ENCODE data around the gene RFFL. TPM values are rescaled to one million over a fixed set of nuclear protein-coding genes. Genes with fewer than 3 reads are reported as not detected.

RFFL gene
- total RNA-seq, 1 experiment from 2014 or later: 29.2 TPM

DNA sequence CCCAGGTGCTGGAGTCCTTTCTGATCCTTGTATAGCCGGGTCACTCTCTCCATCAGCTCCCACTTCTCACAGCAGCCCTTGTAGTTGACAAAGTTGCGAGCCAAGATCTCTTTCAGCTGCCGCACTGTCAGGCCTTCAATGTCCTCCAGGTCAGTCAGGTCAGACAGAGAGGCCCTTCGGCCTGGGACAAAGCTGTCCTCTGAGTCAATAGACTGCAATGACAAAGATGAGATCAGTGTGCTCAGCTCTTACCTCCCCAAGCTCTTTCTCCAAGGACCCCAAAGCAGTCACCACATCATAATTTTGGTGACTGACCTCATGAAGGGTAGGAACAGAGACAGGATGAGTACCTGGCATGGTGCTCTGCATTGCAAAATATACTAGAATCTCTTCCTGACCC, 47.1 kb downstream of the RFFL start:
- H3K4me3 Mint-ChIP-seq (ENCODE audit: low read depth, unreplicated experiment): no peak overlapping the region
- no TSS peak for BruUV-seq (replicated peaks)
- TF ChIP-seq, protein P1, sequence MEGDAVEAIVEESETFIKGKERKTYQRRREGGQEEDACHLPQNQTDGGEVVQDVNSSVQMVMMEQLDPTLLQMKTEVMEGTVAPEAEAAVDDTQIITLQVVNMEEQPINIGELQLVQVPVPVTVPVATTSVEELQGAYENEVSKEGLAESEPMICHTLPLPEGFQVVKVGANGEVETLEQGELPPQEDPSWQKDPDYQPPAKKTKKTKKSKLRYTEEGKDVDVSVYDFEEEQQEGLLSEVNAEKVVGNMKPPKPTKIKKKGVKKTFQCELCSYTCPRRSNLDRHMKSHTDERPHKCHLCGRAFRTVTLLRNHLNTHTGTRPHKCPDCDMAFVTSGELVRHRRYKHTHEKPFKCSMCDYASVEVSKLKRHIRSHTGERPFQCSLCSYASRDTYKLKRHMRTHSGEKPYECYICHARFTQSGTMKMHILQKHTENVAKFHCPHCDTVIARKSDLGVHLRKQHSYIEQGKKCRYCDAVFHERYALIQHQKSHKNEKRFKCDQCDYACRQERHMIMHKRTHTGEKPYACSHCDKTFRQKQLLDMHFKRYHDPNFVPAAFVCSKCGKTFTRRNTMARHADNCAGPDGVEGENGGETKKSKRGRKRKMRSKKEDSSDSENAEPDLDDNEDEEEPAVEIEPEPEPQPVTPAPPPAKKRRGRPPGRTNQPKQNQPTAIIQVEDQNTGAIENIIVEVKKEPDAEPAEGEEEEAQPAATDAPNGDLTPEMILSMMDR (IDR thresholded peaks at IDR 0.05; ENCODE audit: unreplicated experiment): no peak
- intact Hi-C loops (cut with micrococcal nuclease; ENCODE audit: unreplicated experiment): loop anchor here (5.0 kb wide), 1 partner anchor 71 kb away; no protein-coding TSS in a partner anchor
- H3K9me3 Mint-ChIP-seq (ENCODE audit: low read depth, unreplicated experiment): no peaks in the 10 kb centered on the region
- DNase-seq: no peak
- no peaks in the 10 kb centered on the region for H3K27me3 Mint-ChIP-seq (ENCODE audit: unreplicated experiment)
- peaks cover 21% of the 10 kb centered on the region for H3K4me1 Mint-ChIP-seq (ENCODE audit: low read depth, unreplicated experiment)
- no peak overlapping the region for H3K27ac Mint-ChIP-seq (ENCODE audit: unreplicated experiment)
- peaks cover 29% of the 10 kb centered on the region for H3K36me3 Mint-ChIP-seq (ENCODE audit: insufficient read depth, unreplicated experiment)
- CTCF ChIA-PET: no interaction called here

DNA sequence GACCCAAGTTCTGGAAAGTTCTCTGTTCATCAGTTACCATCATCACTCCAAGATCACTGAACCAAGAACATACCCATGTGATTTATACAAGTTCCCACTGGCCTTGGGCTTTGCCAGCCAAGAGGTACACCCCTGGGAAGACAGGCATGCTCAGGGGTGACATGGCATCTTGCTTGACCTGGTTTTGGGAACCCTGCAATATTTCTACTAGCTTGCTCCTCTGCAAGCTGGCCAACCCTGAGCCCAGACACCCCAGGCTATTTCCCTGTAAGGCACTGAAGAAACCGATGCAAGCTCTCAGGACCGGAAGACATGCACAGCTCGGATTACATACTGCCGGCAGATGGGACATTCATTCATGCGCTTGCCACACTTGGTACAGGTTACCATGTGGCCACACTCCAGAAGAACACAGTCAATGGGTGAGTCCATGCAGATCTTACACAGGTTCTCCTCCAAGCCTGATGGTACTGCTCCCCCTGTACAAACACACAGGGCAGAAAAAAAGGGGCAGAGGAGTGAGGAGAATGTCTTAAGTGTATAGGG, 51.8 kb downstream of the RFFL start:
- TF ChIP-seq, protein P1 (IDR thresholded peaks at IDR 0.05; ENCODE audit: unreplicated experiment): no peak
- no peaks in the 10 kb centered on the region for H3K27me3 Mint-ChIP-seq (ENCODE audit: unreplicated experiment)
- H3K27ac Mint-ChIP-seq (ENCODE audit: unreplicated experiment): no peak overlapping the region
- CTCF ChIA-PET: interaction anchor here (0.7 kb wide), 1 partner anchor 78 kb away, joined by 4 read pairs; no protein-coding TSS in a partner anchor
- intact Hi-C loops (cut with micrococcal nuclease; ENCODE audit: unreplicated experiment): no loop called here
- no peak for DNase-seq
- no peak overlapping the region for H3K4me3 Mint-ChIP-seq (ENCODE audit: low read depth, unreplicated experiment)
- no peaks in the 10 kb centered on the region for H3K9me3 Mint-ChIP-seq (ENCODE audit: low read depth, unreplicated experiment)
- H3K4me1 Mint-ChIP-seq (ENCODE audit: low read depth, unreplicated experiment): no peaks in the 10 kb centered on the region
- BruUV-seq (replicated peaks): no TSS peak
- peaks cover 47% of the 10 kb centered on the region for H3K36me3 Mint-ChIP-seq (ENCODE audit: insufficient read depth, unreplicated experiment)

DNA sequence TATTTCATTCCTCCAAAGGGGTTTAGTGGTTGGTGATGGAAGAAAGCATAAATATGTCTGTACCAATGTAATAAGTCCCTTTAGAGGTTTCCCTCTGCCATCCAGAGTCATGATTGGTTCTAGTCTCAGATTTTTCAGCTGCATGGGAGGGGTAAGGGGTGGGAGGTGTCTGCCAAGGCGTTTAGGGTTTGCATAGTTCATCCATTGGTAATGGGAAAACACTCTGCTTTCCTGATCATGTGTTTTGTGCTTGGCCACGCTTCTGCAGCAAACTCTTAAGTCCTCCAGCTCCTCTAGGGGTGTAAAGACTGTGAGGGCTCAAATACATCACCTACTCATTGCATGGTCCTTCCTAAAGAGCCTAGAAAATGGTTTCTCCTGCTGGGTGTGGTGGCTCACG, 53.4 kb downstream of the RFFL start:
- no peak overlapping the region for H3K4me3 Mint-ChIP-seq (ENCODE audit: low read depth, unreplicated experiment)
- no peaks in the 10 kb centered on the region for H3K9me3 Mint-ChIP-seq (ENCODE audit: low read depth, unreplicated experiment)
- TF ChIP-seq, protein P1 (IDR thresholded peaks at IDR 0.05; ENCODE audit: unreplicated experiment): no peak
- H3K36me3 Mint-ChIP-seq (ENCODE audit: insufficient read depth, unreplicated experiment): peaks cover 47% of the 10 kb centered on the region
- H3K27me3 Mint-ChIP-seq (ENCODE audit: unreplicated experiment): no peaks in the 10 kb centered on the region
- H3K27ac Mint-ChIP-seq (ENCODE audit: unreplicated experiment): no peak overlapping the region
- H3K4me1 Mint-ChIP-seq (ENCODE audit: low read depth, unreplicated experiment): no peaks in the 10 kb centered on the region
- BruUV-seq (replicated peaks): no TSS peak
- CTCF ChIA-PET: interaction anchor here (0.9 kb wide), 1 partner anchor 29 kb away, joined by 5 read pairs; no protein-coding TSS in a partner anchor
- intact Hi-C loops (cut with micrococcal nuclease; ENCODE audit: unreplicated experiment): no loop called here
- no peak for DNase-seq

DNA sequence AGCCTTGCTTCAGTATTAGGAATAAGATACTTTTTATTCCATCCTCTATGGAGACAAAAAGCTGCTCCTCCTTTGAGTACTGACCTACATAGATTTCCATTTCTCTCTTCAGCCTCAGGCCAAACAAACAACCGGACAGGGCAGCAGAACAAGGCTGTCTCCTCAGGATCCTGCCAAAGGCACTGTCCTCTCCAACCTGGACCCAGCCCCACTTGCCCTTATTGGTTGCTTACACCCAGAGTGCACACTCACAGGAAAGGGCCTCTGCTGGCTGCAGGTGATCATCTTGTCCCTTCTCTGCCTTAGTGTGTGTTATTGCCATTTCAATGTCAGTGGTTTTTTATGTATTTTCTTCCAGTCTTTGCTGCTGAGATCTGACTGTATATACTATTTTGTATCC, 56.5 kb downstream of the RFFL start:
- intact Hi-C loops (cut with micrococcal nuclease; ENCODE audit: unreplicated experiment): no loop called here
- H3K4me3 Mint-ChIP-seq (ENCODE audit: low read depth, unreplicated experiment): no peak overlapping the region

More for the DNA sequence above, 56.5 kb downstream of the RFFL start:
- Mint-ChIP-seq H3K9me3 (ENCODE audit: low read depth, unreplicated experiment) (no peaks in the 10 kb centered on the region), H3K27ac (ENCODE audit: unreplicated experiment) (no peak overlapping the region), H3K27me3 (ENCODE audit: unreplicated experiment) (no peaks in the 10 kb centered on the region), H3K36me3 (ENCODE audit: insufficient read depth, unreplicated experiment) (peaks cover 61% of the 10 kb centered on the region), H3K4me1 (ENCODE audit: low read depth, unreplicated experiment) (no peaks in the 10 kb centered on the region)
- DNase-seq: no peak
- no TSS peak for BruUV-seq (replicated peaks)
- CTCF ChIA-PET: no interaction called here
- TF ChIP-seq, protein P1 (IDR thresholded peaks at IDR 0.05; ENCODE audit: unreplicated experiment): no peak

Data from Calu3 (cell line).